KMS-11 (cell line): ENCODE data around the gene TNFSF15.

Experiments used
- H2AFZ ChIP-seq: fragments of 200-600 bp; sonication (generic); 2 replicates; pipeline ENCODE4 v1.6.1; 2016; ENCODE audit warnings: antibody characterized with exemption, mixed run types, low read depth
- H3K27ac ChIP-seq: fragments of 200-600 bp; sonication (generic); 2 replicates; pipeline ENCODE4 v1.6.1; 2016; ENCODE audit warnings: mild to moderate bottlenecking, mixed run types
- H3K27me3 ChIP-seq: fragments of 200-600 bp; sonication (generic); 2 replicates; pipeline ENCODE4 v1.6.1; 2017; ENCODE audit warnings: mild to moderate bottlenecking, low read depth, mixed run types, moderate library complexity; ENCODE audit not compliant: insufficient read depth
- H3K36me3 ChIP-seq: fragments of 200-600 bp; sonication (generic); 2 replicates; pipeline ENCODE4 v1.6.1; 2017; ENCODE audit warnings: mild to moderate bottlenecking, mixed run types; ENCODE audit not compliant: insufficient read depth
- H3K4me1 ChIP-seq: fragments of 200-600 bp; sonication (generic); 2 replicates; pipeline ENCODE4 v1.6.1; 2016; ENCODE audit warnings: mild to moderate bottlenecking, low read depth, mixed run types; ENCODE audit not compliant: poor library complexity, severe bottlenecking
- H3K4me2 ChIP-seq: fragments of 200-600 bp; sonication (generic); 2 replicates; pipeline ENCODE4 v1.7.0; 2016; ENCODE audit warnings: mild to moderate bottlenecking, mixed run types
- H3K4me3 ChIP-seq: fragments of 200-600 bp; sonication (generic); IDR thresholded peaks from 2 replicates; pipeline ENCODE4 v1.6.1; 2017; ENCODE audit warnings: low read depth, low read length, mixed read lengths; ENCODE audit not compliant: insufficient read depth
- H3K79me2 ChIP-seq: fragments of 200-600 bp; sonication (generic); 2 replicates; pipeline ENCODE4 v1.6.1; 2016; ENCODE audit warnings: low read depth, mixed run types; ENCODE audit not compliant: insufficient read depth
- H3K9ac ChIP-seq: fragments of 200-600 bp; sonication (generic); 2 replicates; pipeline ENCODE4 v1.6.1; 2016; ENCODE audit warnings: mild to moderate bottlenecking, mixed run types
- H4K20me1 ChIP-seq: fragments of 200-600 bp; sonication (generic); 2 replicates; pipeline ENCODE4 v1.6.1; 2016; ENCODE audit warnings: mild to moderate bottlenecking, mixed run types; ENCODE audit not compliant: insufficient read depth
- TF ChIP-seq, protein P1 (sequence below): fragments of 200-600 bp; sonication (generic); conservative IDR thresholded peaks from 2 replicates; pipeline ENCODE4 v1.6.1; 2017; ENCODE audit warnings: low read depth, mild to moderate bottlenecking, antibody characterized with exemption, low read length, moderate library complexity, mixed read lengths

The TNFSF15 gene

DNA sequence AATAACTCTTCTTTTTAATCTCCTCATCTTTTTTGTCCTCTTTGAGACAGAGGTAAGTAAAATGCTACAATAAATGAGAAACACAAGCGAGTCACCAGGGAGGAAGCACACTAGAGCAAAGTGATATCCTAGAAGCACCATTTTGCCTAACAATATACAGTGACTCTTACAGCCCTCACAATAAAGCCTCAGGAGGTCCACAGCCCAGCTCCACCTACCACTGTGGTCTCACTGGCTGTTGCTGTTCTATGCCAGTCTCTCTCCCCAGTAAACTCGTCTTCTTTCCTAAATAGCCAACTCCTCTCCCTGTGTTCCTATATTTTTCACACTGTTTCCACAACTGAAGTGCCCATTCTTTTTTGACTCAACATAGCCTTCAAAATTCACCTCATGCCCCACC, 44.3 kb downstream of the TNFSF15 start:
- no peak overlapping the region for H3K4me3 ChIP-seq
- no peak overlapping the region for H3K9ac ChIP-seq
- H3K36me3 ChIP-seq, result no peaks in the 10 kb centered on the region

DNA sequence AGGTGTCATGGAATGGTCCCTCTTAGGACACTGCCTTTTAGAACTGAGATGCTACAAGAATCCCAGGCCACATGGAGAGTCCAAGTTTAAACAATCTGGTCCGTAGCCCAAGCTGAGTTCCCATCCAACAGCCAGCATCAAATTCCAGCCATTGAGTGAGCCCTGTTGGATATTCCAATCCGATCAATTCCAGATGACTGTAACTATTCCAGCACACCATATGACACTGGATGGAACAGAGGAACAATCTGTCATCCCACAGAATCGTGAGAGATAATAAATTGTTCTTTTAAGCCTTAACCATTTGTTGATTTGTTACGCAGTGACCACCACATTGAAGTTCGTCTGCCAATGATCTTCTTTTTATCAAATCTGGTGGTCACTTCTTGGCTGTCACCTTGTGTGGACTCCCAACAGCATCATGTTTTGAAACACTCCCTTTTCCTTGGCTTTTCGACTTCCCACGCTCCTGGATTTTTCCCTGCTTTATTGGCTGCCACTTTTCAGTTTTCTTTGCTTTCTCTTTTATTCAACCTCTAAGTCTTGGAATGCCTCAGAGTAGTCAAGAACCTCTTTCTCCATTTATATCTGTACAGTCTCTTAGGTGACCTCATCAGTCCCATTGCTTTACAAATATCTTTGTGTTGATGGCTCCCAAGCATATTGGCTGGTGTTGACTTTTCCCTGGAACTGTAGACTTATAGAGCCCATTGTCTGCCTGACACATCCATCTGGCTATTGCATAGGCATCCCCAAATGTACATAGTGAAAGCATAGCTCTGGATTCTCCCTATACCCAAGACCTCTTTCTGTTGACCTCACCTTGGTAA, 46.1 kb downstream of the TNFSF15 start:
- no peaks in the 10 kb centered on the region for H4K20me1 ChIP-seq
- no peak overlapping the region for H3K27ac ChIP-seq
- H3K36me3 ChIP-seq, result no peaks in the 10 kb centered on the region
- TF ChIP-seq, protein P1, sequence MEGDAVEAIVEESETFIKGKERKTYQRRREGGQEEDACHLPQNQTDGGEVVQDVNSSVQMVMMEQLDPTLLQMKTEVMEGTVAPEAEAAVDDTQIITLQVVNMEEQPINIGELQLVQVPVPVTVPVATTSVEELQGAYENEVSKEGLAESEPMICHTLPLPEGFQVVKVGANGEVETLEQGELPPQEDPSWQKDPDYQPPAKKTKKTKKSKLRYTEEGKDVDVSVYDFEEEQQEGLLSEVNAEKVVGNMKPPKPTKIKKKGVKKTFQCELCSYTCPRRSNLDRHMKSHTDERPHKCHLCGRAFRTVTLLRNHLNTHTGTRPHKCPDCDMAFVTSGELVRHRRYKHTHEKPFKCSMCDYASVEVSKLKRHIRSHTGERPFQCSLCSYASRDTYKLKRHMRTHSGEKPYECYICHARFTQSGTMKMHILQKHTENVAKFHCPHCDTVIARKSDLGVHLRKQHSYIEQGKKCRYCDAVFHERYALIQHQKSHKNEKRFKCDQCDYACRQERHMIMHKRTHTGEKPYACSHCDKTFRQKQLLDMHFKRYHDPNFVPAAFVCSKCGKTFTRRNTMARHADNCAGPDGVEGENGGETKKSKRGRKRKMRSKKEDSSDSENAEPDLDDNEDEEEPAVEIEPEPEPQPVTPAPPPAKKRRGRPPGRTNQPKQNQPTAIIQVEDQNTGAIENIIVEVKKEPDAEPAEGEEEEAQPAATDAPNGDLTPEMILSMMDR, result no peak
- H2AFZ ChIP-seq, result no peak overlapping the region
- no peak overlapping the region for H3K4me3 ChIP-seq
- no peaks in the 10 kb centered on the region for H3K79me2 ChIP-seq
- H3K27me3 ChIP-seq, result no peaks in the 10 kb centered on the region
- H3K4me2 ChIP-seq, result no peak overlapping the region
- H3K4me1 ChIP-seq, result peaks cover 35% of the 10 kb centered on the region
- no peak overlapping the region for H3K9ac ChIP-seq

More for the DNA sequence above, 44.3 kb downstream of the TNFSF15 start:
- TF ChIP-seq, protein P1, result no peak
- H3K4me1 ChIP-seq, result peaks cover 30% of the 10 kb centered on the region
- H3K27ac ChIP-seq, result no peak overlapping the region
- H3K4me2 ChIP-seq, result no peak overlapping the region
- H4K20me1 ChIP-seq, result no peaks in the 10 kb centered on the region
- no peak overlapping the region for H2AFZ ChIP-seq
- H3K79me2 ChIP-seq, result no peaks in the 10 kb centered on the region
- H3K27me3 ChIP-seq, result no peaks in the 10 kb centered on the region

DNA sequence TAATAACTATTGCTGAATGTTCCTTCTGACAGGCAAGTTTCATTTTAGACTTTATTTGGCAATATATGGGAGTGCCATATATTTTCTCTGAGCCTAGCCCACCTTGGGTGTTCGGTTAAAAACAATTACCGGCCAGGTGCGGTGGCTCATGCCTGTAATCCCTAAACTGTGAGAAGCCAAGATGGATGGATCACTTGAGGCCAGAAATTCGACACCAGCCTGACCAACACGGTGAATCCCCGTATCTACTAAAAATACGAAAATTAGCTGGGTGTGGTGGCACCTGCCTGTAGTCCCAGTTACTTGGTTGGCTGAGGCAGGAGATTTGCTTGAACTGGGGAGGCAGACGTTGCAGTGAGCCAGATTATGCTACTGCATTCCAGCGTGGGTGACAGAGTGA, 47.9 kb downstream of the TNFSF15 start:
- Histone ChIP-seq H3K9ac (no peak overlapping the region), H3K4me2 (peak overlapping the region; percentile 65; the same call in 1 of the 2 replicates), H3K36me3 (no peaks in the 10 kb centered on the region)

DNA sequence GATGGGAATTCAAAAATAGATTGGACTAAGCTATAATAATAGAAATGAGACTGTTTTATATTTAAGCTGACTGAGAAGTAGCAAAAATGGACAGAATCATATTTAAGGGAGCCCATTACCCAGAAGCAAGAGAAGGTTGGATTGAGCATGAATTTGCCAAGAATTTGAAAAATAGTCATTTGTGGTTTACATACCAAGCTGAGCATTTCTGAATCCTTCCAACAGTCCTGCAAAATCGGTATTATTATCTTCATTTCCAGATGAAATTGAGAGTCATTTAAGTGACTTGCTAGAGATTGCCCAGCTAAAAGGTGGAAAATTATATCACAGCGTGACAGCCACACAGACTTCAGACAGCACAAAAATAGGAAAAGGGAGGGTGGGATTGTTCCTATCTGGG, 48.4 kb downstream of the TNFSF15 start:
- Histone ChIP-seq H2AFZ (no peak overlapping the region), H3K9ac (no peak overlapping the region), H4K20me1 (no peaks in the 10 kb centered on the region), H3K4me2 (peak overlapping the region; percentile 65), H3K27ac (peak overlapping the region; percentile 7; the same call in 1 of the 2 replicates), H3K27me3 (no peaks in the 10 kb centered on the region), H3K4me3 (no peak overlapping the region), H3K36me3 (no peaks in the 10 kb centered on the region), H3K4me1 (peaks cover 41% of the 10 kb centered on the region), H3K79me2 (no peaks in the 10 kb centered on the region)
- TF ChIP-seq, protein P1, result no peak

More for the DNA sequence above, 47.9 kb downstream of the TNFSF15 start:
- Histone ChIP-seq H3K27ac (peak overlapping the region; percentile 7; the same call in 1 of the 2 replicates), H3K4me3 (no peak overlapping the region), H4K20me1 (no peaks in the 10 kb centered on the region), H3K4me1 (peaks cover 41% of the 10 kb centered on the region), H3K79me2 (no peaks in the 10 kb centered on the region), H2AFZ (no peak overlapping the region), H3K27me3 (no peaks in the 10 kb centered on the region)
- TF ChIP-seq, protein P1, result no peak
